Caco-2 (cell line): Measurements from ENCODE around the gene YARS1. TPM values are rescaled to one million over a fixed set of nuclear protein-coding genes. Genes with fewer than 3 reads are reported as not detected.

Source experiments
- BruUV-seq: library from RNA; stranded (reverse); fragments of 400-500 nt; replicated peaks from 2 replicates; lab custom pipeline; 2021; lab: Mats Ljungman, UMichigan
- CTCF ChIA-PET: fragments of 300-600 bp; sonication (Branson Sonifier 250); formaldehyde crosslinking; loops from one replicate; lab custom pipeline; 2022; ENCODE audit warnings: antibody characterized with exemption; lab: Charles Lee
- POLR2A ChIA-PET: fragments of 300-600 bp; sonication (Branson Sonifier 250); formaldehyde crosslinking; loops from one replicate; lab custom pipeline; 2022; ENCODE audit warnings: antibody characterized with exemption; lab: Charles Lee
- DNase-seq, 2 experiments: peaks; one replicate each; pipeline versions ENCODE4 v3.0.0 to v3.0.0-alpha.2; 2020 to 2022
- H3K27me3 ChIP-seq: replicated peaks from 2 replicates; pipeline ENCODE4 v1.6.0; 2011; ENCODE audit warnings: low read length; ENCODE audit not compliant: control insufficient read depth, insufficient read depth
- H3K36me3 ChIP-seq: 2 replicates; pipeline ENCODE4 v1.5.1; 2011; ENCODE audit warnings: low read length; ENCODE audit not compliant: control insufficient read depth, insufficient read depth
- H3K4me1 ChIP-seq: fragments of 250-450 bp; sonication (Bioruptor Pico); 2 replicates; pipeline ENCODE4 v1.5.1; 2020; ENCODE audit warnings: mild to moderate bottlenecking
- H3K4me3 ChIP-seq: 2 replicates; pipeline ENCODE4 v1.5.1; 2011; ENCODE audit warnings: low read depth, mild to moderate bottlenecking, control low read depth, low read length
- H3K9me3 ChIP-seq: fragments of 250-450 bp; sonication (Bioruptor Pico); 2 replicates; pipeline ENCODE4 v1.5.1; 2020; ENCODE audit warnings: mild to moderate bottlenecking, moderate library complexity
- H3K27ac Mint-ChIP-seq: one replicate; pipeline ENCODE4 v1.8.0; 2022; ENCODE audit warnings: mixed read lengths; ENCODE audit not compliant: unreplicated experiment
- H3K27me3 Mint-ChIP-seq: one replicate; pipeline ENCODE4 v1.8.0; 2022; ENCODE audit warnings: mixed read lengths; ENCODE audit not compliant: insufficient read depth, unreplicated experiment
- H3K36me3 Mint-ChIP-seq: one replicate; pipeline ENCODE4 v1.8.0; 2022; ENCODE audit warnings: mild to moderate bottlenecking, mixed read lengths; ENCODE audit not compliant: insufficient read depth, unreplicated experiment
- H3K4me1 Mint-ChIP-seq: one replicate; pipeline ENCODE4 v1.8.0; 2022; ENCODE audit warnings: low read depth, mixed read lengths; ENCODE audit not compliant: unreplicated experiment
- H3K4me3 Mint-ChIP-seq: one replicate; pipeline ENCODE4 v1.8.0; 2022; ENCODE audit warnings: mild to moderate bottlenecking, moderate library complexity, mixed read lengths; ENCODE audit not compliant: unreplicated experiment
- H3K9me3 Mint-ChIP-seq: one replicate; pipeline ENCODE4 v1.8.0; 2022; ENCODE audit warnings: mixed read lengths; ENCODE audit not compliant: unreplicated experiment
- CTCF ChIP-seq, 2 experiments: fragments of 200-600 bp in 1 of 2; IDR thresholded peaks; 1 replicate in 1 of 2; 2 replicates in 1 of 2; pipeline versions ENCODE4 v1.5.1 to v1.8.0; 2011 to 2022; ENCODE audit warnings: antibody characterized with exemption in 1 of 2, control low read depth in 1 of 2, inconsistent platforms in 1 of 2, low read depth in 1 of 2, low read length in 1 of 2, mild to moderate bottlenecking in 1 of 2, moderate library complexity in 1 of 2; ENCODE audit not compliant: insufficient read depth in 1 of 2, severe bottlenecking in 1 of 2, unreplicated experiment in 1 of 2
- intact Hi-C: fragments of 100-400 bp; cut with micrococcal nuclease; formaldehyde crosslinking; loops from one replicate; pipeline ENCODE4 v1.10.0; 2022; ENCODE audit not compliant: unreplicated experiment
- total RNA-seq: library from RNA; stranded (reverse); gene quantifications from 2 replicates; pipeline ENCODE4 v1.2.3, GENCODE V29; 2022

YARS1 gene
- total RNA-seq, 1 experiment from 2014 or later = 184 TPM

DNA sequence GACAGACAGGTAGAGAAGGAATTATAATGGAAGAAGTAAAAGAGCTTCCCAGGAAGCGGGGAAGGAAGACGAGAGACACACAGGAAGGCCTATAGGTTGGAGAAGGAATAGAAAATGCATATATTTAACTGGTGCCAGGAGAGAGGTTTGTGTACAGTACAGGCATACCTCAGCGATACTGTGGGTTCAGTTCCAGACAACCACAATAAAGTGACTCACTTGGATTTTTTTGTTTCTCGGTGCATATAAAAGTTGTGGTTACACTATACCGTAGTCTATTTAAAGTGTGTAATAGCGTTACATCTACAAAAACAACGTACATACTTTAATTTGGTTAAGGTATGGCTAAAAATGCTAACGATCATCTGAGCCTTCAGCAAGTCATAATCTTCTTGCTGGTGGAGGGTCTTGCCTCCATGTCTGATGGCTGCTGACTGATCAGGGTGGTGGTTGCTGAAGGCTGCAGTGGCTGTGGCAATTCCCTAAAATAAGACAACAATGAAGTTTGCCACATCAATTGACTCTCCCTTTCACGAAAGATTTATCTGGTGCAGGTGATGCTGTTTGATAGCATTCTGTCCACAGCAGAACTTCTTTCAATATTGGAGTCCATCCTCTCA, 16.0 kb downstream of the YARS1 start:
- Histone ChIP-seq H3K4me3 (no peak overlapping the region), H3K36me3 (no peaks in the 10 kb centered on the region), H3K27me3 (no peaks in the 10 kb centered on the region), H3K4me1 (no peaks in the 10 kb centered on the region), H3K9me3 (no peaks in the 10 kb centered on the region)
- no peak overlapping the region for H3K4me3 Mint-ChIP-seq
- intact Hi-C loops = no loop called here
- H3K4me1 Mint-ChIP-seq = peaks cover 6% of the 10 kb centered on the region
- ChIA-PET POLR2A (no interaction called here), CTCF (no interaction called here)
- no peaks in the 10 kb centered on the region for H3K9me3 Mint-ChIP-seq
- TF ChIP-seq CTCF (IDR thresholded peaks at IDR 0.05; ENCODE audit: insufficient read depth in 1 of 2, low read depth in 1 of 2, low read length in 1 of 2, severe bottlenecking in 1 of 2, unreplicated experiment in 1 of 2) = no peak
- H3K36me3 Mint-ChIP-seq = peaks cover 86% of the 10 kb centered on the region
- no TSS peak for BruUV-seq
- H3K27me3 Mint-ChIP-seq = no peaks in the 10 kb centered on the region
- no peak for DNase-seq
- H3K27ac Mint-ChIP-seq = no peak overlapping the region

DNA sequence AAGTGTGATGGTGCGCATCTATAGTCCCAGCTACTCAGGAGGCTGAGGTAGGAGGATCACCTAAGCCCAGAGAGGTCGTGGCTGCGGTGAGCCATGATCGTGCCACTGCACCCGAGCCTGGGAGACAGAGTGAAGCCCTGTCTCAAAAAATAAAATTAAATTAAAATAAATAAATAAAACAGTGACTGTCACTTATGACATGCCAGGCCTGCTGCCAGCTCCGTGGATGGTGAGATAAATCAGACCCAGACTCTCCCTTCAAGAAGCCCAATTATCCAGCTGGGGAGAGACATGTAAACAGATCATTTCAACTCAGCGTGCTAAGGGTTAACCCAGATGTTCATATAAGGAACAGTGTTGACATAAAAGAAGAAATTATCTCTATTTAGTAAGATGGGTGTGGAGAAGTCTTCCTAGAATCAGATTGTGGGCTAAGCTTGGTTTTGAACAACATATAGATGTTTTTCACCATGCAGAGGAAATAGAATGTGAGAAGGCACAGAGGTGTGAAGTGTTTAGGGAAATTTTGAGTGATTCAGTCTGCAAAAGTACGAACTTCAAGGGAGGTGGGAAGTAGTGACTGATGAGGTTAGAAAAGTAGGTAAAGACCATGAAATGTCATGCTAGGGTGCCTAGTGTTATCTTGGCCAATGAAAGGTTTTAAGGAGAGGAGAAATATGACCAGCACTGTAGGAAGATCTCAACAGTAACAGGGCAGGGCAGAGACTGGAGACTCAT, 18.3 kb downstream of the YARS1 start:
- Mint-ChIP-seq H3K4me3 (no peak overlapping the region), H3K27me3 (no peaks in the 10 kb centered on the region), H3K27ac (peak overlapping the region; percentile 55), H3K36me3 (peaks cover 83% of the 10 kb centered on the region), H3K4me1 (peaks cover 6% of the 10 kb centered on the region), H3K9me3 (no peaks in the 10 kb centered on the region)
- TF ChIP-seq CTCF (IDR thresholded peaks at IDR 0.05; ENCODE audit: insufficient read depth in 1 of 2, low read depth in 1 of 2, low read length in 1 of 2, severe bottlenecking in 1 of 2, unreplicated experiment in 1 of 2) = no peak
- ChIA-PET POLR2A (no interaction called here), CTCF (no interaction called here)
- H3K4me3 ChIP-seq = no peak overlapping the region
- BruUV-seq = no TSS peak
- DNase-seq = no peak
- H3K27me3 ChIP-seq = no peaks in the 10 kb centered on the region
- H3K9me3 ChIP-seq = no peaks in the 10 kb centered on the region
- intact Hi-C loops = no loop called here
- no peaks in the 10 kb centered on the region for H3K36me3 ChIP-seq
- H3K4me1 ChIP-seq = no peaks in the 10 kb centered on the region

- Mint-ChIP-seq H3K27ac (peak overlapping the region; percentile 55), H3K4me1 (peaks cover 6% of the 10 kb centered on the region), H3K36me3 (peaks cover 84% of the 10 kb centered on the region), H3K4me3 (no peak overlapping the region), H3K9me3 (no peaks in the 10 kb centered on the region), H3K27me3 (no peaks in the 10 kb centered on the region)
- no peak for DNase-seq
- BruUV-seq = no TSS peak
- POLR2A ChIA-PET = no interaction called here
- Histone ChIP-seq H3K9me3 (no peaks in the 10 kb centered on the region), H3K36me3 (no peaks in the 10 kb centered on the region), H3K27me3 (no peaks in the 10 kb centered on the region), H3K4me3 (no peak overlapping the region), H3K4me1 (no peaks in the 10 kb centered on the region)
- intact Hi-C loops = no loop called here
- no peak for TF ChIP-seq CTCF (IDR thresholded peaks at IDR 0.05; ENCODE audit: insufficient read depth in 1 of 2, low read depth in 1 of 2, low read length in 1 of 2, severe bottlenecking in 1 of 2, unreplicated experiment in 1 of 2)
- CTCF ChIA-PET = no interaction called here
Measured at GRCh38 chr1:32798191-32798590, 19.0 kb downstream of the YARS1 start.
